ENCODE measurements around the gene SORT1. TPM values are rescaled to one million over a fixed set of nuclear protein-coding genes. Genes with fewer than 3 reads are reported as not detected.

SORT1 gene
- total RNA-seq, 1 experiment from 2014 or later: 9.2 TPM

DNA sequence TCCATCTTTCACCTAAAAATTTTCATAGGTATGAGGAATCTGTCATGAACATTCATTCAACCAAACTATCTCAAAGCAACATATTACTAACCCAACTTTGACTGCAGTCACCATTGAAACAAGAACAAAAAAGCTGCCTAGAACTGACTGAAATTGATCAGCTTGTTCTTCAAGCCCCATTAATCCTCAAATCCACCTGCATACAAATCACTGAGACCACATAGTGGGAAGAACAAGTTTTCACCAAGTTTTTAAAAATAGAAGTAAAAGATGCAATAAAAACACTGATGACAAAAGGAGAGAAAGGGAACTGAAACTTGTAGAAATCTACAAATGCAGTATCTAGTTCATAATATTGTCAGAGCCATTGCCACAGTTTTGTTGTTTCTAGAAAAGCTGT lies 6.1 kb downstream of the SORT1 start:
- H3K4me2 ChIP-seq (ENCODE audit: low read length): peak overlapping the region; percentile 3
- intact Hi-C loops (cut with micrococcal nuclease): loop anchor here (5.0 kb wide), 1 partner anchor 39 kb away; no protein-coding TSS in a partner anchor
- BruUV-seq (replicated peaks): no TSS peak
- no peaks in the 10 kb centered on the region for H3K9me3 ChIP-seq (ENCODE audit: low read length)
- no peaks in the 10 kb centered on the region for H4K20me1 ChIP-seq (ENCODE audit: low read length)
- H3K36me3 ChIP-seq (ENCODE audit: low read depth, low read length): no peaks in the 10 kb centered on the region
- H3K9ac ChIP-seq (ENCODE audit: low read length): no peak overlapping the region
- H3K4me1 ChIP-seq (ENCODE audit: insufficient read depth, low read length): peaks cover 36% of the 10 kb centered on the region
- H3K79me2 ChIP-seq (ENCODE audit: low read length): peaks cover 54% of the 10 kb centered on the region
- no peak for TF ChIP-seq CTCF (conservative IDR thresholded peaks at IDR 0.05; ENCODE audit: low read depth, low read length)
- TF ChIP-seq EZH2phosphoT487 (IDR thresholded peaks at IDR 0.05; ENCODE audit: borderline replicate concordance, low read length): no peak
- TF ChIP-seq EZH2 (IDR thresholded peaks at IDR 0.05; ENCODE audit: low read length, unreplicated experiment): no peak
- H3F3A ChIP-seq (ENCODE audit: low read length, unreplicated experiment): no peaks in the 10 kb centered on the region
- ChIA-PET CTCF (interaction anchor here (0.7 to 1.2 kb wide), 2 partner anchors 109 to 115 kb away, joined by 3 read pairs; no protein-coding TSS in a partner anchor), POLR2A (ENCODE audit: unreplicated experiment) (no interaction called here)
- H3K27me3 ChIP-seq (ENCODE audit: low read length): no peaks in the 10 kb centered on the region
- H3K9me2 ChIP-seq (replicated peaks; ENCODE audit: low read length): no peaks in the 10 kb centered on the region
- H2AFZ ChIP-seq (ENCODE audit: low read length): no peak overlapping the region
- H3K4me3 ChIP-seq (ENCODE audit: low read length): no peak overlapping the region
- no peak overlapping the region for H3K27ac ChIP-seq (ENCODE audit: low read length)
- no peak for DNase-seq
- ATAC-seq: no peak

DNA sequence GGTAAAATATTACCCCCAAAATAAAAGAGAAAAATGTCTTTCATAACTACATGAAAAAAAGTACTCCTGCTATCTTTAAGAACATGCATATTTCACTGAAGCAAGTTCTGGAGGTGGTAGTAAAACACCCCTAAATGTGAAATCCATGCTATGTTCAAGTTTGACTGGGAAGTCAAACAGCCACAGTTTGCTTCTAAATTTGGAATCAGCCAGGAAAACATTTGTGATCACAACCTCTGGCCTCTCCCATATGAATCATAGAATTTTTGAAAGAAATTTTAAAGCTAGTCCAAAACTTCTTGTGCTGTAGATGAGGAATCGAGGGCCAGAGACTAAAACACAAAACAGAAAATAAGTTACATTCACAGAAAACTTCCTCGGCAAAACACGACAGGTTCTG lies 6.6 kb downstream of the SORT1 start:
- Histone ChIP-seq H3K9me3 (ENCODE audit: low read length) (no peaks in the 10 kb centered on the region), H3K27me3 (ENCODE audit: low read length) (no peaks in the 10 kb centered on the region), H3K4me1 (ENCODE audit: insufficient read depth, low read length) (peaks cover 31% of the 10 kb centered on the region), H2AFZ (ENCODE audit: low read length) (no peak overlapping the region), H3K4me2 (ENCODE audit: low read length) (peak overlapping the region; percentile 3), H3F3A (ENCODE audit: low read length, unreplicated experiment) (no peaks in the 10 kb centered on the region), H3K27ac (ENCODE audit: low read length) (no peak overlapping the region), H3K9me2 (replicated peaks; ENCODE audit: low read length) (no peaks in the 10 kb centered on the region), H3K36me3 (ENCODE audit: low read depth, low read length) (no peaks in the 10 kb centered on the region), H3K4me3 (ENCODE audit: low read length) (no peak overlapping the region), H3K79me2 (ENCODE audit: low read length) (peaks cover 50% of the 10 kb centered on the region), H4K20me1 (ENCODE audit: low read length) (no peaks in the 10 kb centered on the region), H3K9ac (ENCODE audit: low read length) (no peak overlapping the region)
- intact Hi-C loops (cut with micrococcal nuclease): loop anchor here (5.0 kb wide), 1 partner anchor 39 kb away; no protein-coding TSS in a partner anchor
- DNase-seq (peak; percentile 22), ATAC-seq (no peak)
- CTCF ChIA-PET: no interaction called here
- POLR2A ChIA-PET (ENCODE audit: unreplicated experiment): no interaction called here
- BruUV-seq (replicated peaks): no TSS peak
- no peak for TF ChIP-seq CTCF (conservative IDR thresholded peaks at IDR 0.05; ENCODE audit: low read depth, low read length)

DNA sequence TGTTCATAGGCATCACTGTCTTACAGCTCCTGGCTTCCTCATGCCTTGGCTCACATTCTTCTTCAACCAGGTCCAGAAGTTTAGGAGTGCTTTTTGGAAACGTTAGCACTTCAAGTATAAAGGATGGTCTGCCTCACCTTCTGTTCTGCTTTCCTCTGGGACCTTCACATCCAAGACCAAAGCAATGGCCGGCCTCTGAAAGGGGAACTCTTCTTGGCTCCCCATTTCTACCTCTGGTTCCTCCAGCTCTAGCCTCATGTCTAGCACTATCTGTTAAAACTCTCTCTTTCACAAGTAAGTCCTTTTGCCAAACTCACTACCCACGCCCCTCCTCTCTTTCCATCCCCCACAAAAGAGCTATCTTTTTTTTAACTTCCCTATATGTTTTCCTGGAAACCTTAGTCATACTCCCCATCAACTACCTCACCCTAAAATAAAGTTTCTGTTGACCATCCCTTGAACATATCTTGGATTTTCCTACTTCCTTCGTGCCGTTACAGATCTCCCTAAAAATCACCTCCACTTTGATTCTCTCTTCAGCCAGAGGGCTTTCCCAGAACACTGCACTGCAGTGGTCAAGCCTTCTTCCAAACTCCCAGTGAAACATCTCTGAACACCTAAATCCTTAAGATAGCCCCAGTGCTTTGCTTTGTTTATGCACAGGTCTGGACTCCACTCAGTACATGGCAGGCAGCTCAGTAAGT lies 7.9 kb downstream of the SORT1 start:
- H3F3A ChIP-seq (ENCODE audit: low read length, unreplicated experiment): no peaks in the 10 kb centered on the region
- ChIA-PET POLR2A (ENCODE audit: unreplicated experiment) (interaction anchor here (0.7 kb wide), 1 partner anchor 147 kb away, joined by 3 read pairs; no protein-coding TSS in a partner anchor), CTCF (no interaction called here)
- no peak overlapping the region for H2AFZ ChIP-seq (ENCODE audit: low read length)
- TF ChIP-seq EZH2 (IDR thresholded peaks at IDR 0.05; ENCODE audit: low read length, unreplicated experiment) (no peak), EZH2phosphoT487 (IDR thresholded peaks at IDR 0.05; ENCODE audit: borderline replicate concordance, low read length) (no peak), CTCF (conservative IDR thresholded peaks at IDR 0.05; ENCODE audit: low read depth, low read length) (no peak)
- H3K4me3 ChIP-seq (ENCODE audit: low read length): no peak overlapping the region
- no peaks in the 10 kb centered on the region for H4K20me1 ChIP-seq (ENCODE audit: low read length)
- no peaks in the 10 kb centered on the region for H3K27me3 ChIP-seq (ENCODE audit: low read length)
- no peaks in the 10 kb centered on the region for H3K9me2 ChIP-seq (replicated peaks; ENCODE audit: low read length)
- no peak for ATAC-seq
- no peaks in the 10 kb centered on the region for H3K36me3 ChIP-seq (ENCODE audit: low read depth, low read length)
- H3K4me1 ChIP-seq (ENCODE audit: insufficient read depth, low read length): peaks cover 28% of the 10 kb centered on the region
- intact Hi-C loops (cut with micrococcal nuclease): loop anchor here (5.0 kb wide), 1 partner anchor 37 kb away; no protein-coding TSS in a partner anchor
- H3K27ac ChIP-seq (ENCODE audit: low read length): no peak overlapping the region
- no peaks in the 10 kb centered on the region for H3K9me3 ChIP-seq (ENCODE audit: low read length)
- DNase-seq: no peak
- H3K4me2 ChIP-seq (ENCODE audit: low read length): no peak overlapping the region
- peaks cover 52% of the 10 kb centered on the region for H3K79me2 ChIP-seq (ENCODE audit: low read length)
- no TSS peak for BruUV-seq (replicated peaks)
- no peak overlapping the region for H3K9ac ChIP-seq (ENCODE audit: low read length)
